Stomach (tissue), 9 donors: ENCODE results near the gene SNX19. TPM values are rescaled to one million over a fixed set of nuclear protein-coding genes. Genes with fewer than 3 reads are reported as not detected.

Experiments
- DNase-seq, 2 donors: peaks; one replicate each; pipeline versions ENCODE4 v3.0.0 to v3.0.0-alpha.2; 2013 to 2019
- H3K27ac ChIP-seq, 5 donors: fragments of 200-600 bp in 4 of 5; sonication (generic) in 4 of 5; one replicate each; pipeline ENCODE4 v1.5.1; 2013 to 2019; ENCODE audit warnings: mild to moderate bottlenecking in 1 of 5, moderate library complexity in 1 of 5
- H3K27me3 ChIP-seq, 3 donors: fragments of 200-600 bp; sonication (generic); one replicate each; pipeline ENCODE4 v1.5.1; 2017 to 2019; ENCODE audit warnings: mixed run types in 1 of 3
- H3K36me3 ChIP-seq, 4 donors: fragments of 200-600 bp; sonication (generic); 1 replicate in 3 of 4; 2 replicates in 1 of 4; pipeline ENCODE4 v1.5.1; 2016 to 2019
- H3K4me1 ChIP-seq, 4 donors: fragments of 200-600 bp; sonication (generic); one replicate each; pipeline ENCODE4 v1.5.1; 2016 to 2019
- H3K4me3 ChIP-seq, 4 donors: fragments of 200-600 bp; sonication (generic) in 3 of 4; one replicate each; pipeline ENCODE4 v1.5.1; 2016 to 2019; ENCODE audit warnings: mild to moderate bottlenecking in 1 of 4
- H3K9me3 ChIP-seq, 4 donors: fragments of 200-600 bp; sonication (generic); one replicate each; pipeline ENCODE4 v1.5.1; 2016 to 2019
- CTCF ChIP-seq, 7 experiments: fragments of 450-650 bp in 4 of 7; fragments of 200-600 bp in 3 of 7; sonication (generic) in 3 of 7; IDR thresholded peaks; one replicate each; pipeline ENCODE4 v1.5.1; 2016 to 2019; ENCODE audit warnings: antibody characterized with exemption in 7 of 7, control low read depth in 2 of 7, mild to moderate bottlenecking in 1 of 7
- EP300 ChIP-seq: sonication (generic); formaldehyde crosslinking; IDR thresholded peaks from one replicate; pipeline ENCODE4 v1.6.1; 2017; ENCODE audit warnings: antibody characterized with exemption
- POLR2A ChIP-seq, 4 donors: fragments of 450-650 bp; IDR thresholded peaks; one replicate each; pipeline ENCODE4 v1.6.1; 2016; ENCODE audit warnings: antibody characterized with exemption in 4 of 4, control low read depth in 2 of 4, mild to moderate bottlenecking in 1 of 4, moderate library complexity in 1 of 4
- POLR2AphosphoS5 ChIP-seq, 3 donors: sonication (generic); formaldehyde crosslinking; IDR thresholded peaks; one replicate each; pipeline ENCODE4 v1.6.1; 2016; ENCODE audit warnings: antibody characterized with exemption in 3 of 3
- WGBS, 5 donors: extraction: QIAGEN DNeasy Blood & Tissue Kit in 3 of 5; methylation state at CpG; one replicate each; pipeline versions ENCODE4 v1.1.5 to v1.1.7; 2013 to 2018; 5-methylcytosine and 5-hydroxymethylcytosine counted together
- intact Hi-C: fragments of 100-400 bp; cut with DNase I; formaldehyde crosslinking; loops from one replicate; pipeline ENCODE4 v1.15.1; 2023; ENCODE audit warnings: low total_unique reads
- polyA plus RNA-seq, 3 donors: library from polyadenylated mRNA; stranded (reverse); fragments of 200-250 nt; gene quantifications; one replicate each; pipeline ENCODE4 v1.2.3, GENCODE V29; 2013
- total RNA-seq, 5 donors: library from RNA; depleted of rRNA; stranded (reverse); fragments of >200 nt; gene quantifications; one replicate each; pipeline versions ENCODE4 v1.1.0 to v1.2.3, GENCODE V29; 2014 to 2016
- donor health status: healthy with polysubstance abuse.
- donor health status: Bipolar disorder and iron deficiency.
- donor health status: healthy.

The SNX19 gene
- total and polyA plus RNA-seq, 8 donors, result 8.7 to 173 (median 47.4) TPM

GRCh38 chr11:130871616-130872015, 44.7 kb downstream of the SNX19 start:
- no peak overlapping the region for H3K27ac ChIP-seq
- DNase-seq, result no peak
- no peak for TF ChIP-seq EP300
- TF ChIP-seq POLR2A (IDR thresholded peaks at IDR 0.05), result no peak
- no peak for TF ChIP-seq POLR2AphosphoS5 (IDR thresholded peaks at IDR 0.05)
- TF ChIP-seq CTCF (IDR thresholded peaks at IDR 0.05), result no peak
- H3K4me3 ChIP-seq, result no peak overlapping the region
- WGBS, 5 donors, result 31 to 49% (median 34%) methylated on average over 2 of the region's 2 CpGs
- no peaks in the 10 kb centered on the region for H3K9me3 ChIP-seq
- intact Hi-C loops, result no loop called here
- H3K27me3 ChIP-seq, result no peaks in the 10 kb centered on the region
- H3K4me1 ChIP-seq, result peaks cover 5 to 24% (median 11%) of the 10 kb centered on the region in 4 donors
- peaks cover 5 to 65% (median 57%) of the 10 kb centered on the region in 4 donors for H3K36me3 ChIP-seq

GRCh38 chr11:130868721-130869390, 47.4 kb downstream of the SNX19 start:
- no peak overlapping the region for H3K4me3 ChIP-seq
- no peak for DNase-seq
- no peaks in the 10 kb centered on the region for H3K27me3 ChIP-seq
- WGBS, 5 donors, result 69 to 90% (median 83%) methylated on average over 7 of the region's 7 CpGs
- intact Hi-C loops, result loop anchor here (10.0 kb wide), 1 partner anchor 654 kb away; no protein-coding TSS in a partner anchor
- no peak for TF ChIP-seq POLR2A (IDR thresholded peaks at IDR 0.05)
- no peak for TF ChIP-seq POLR2AphosphoS5 (IDR thresholded peaks at IDR 0.05)
- no peak for TF ChIP-seq CTCF (IDR thresholded peaks at IDR 0.05)
- TF ChIP-seq EP300, result no peak
- peaks cover 5 to 24% (median 11%) of the 10 kb centered on the region in 4 donors for H3K4me1 ChIP-seq
- no peaks in the 10 kb centered on the region for H3K9me3 ChIP-seq
- H3K27ac ChIP-seq, result no peak overlapping the region
- peaks cover 0 to 38% (median 29%) of the 10 kb centered on the region in 4 donors for H3K36me3 ChIP-seq

- 69 to 74% (median 72%) methylated on average over 8 of the region's 8 CpGs for WGBS, 5 donors
- H3K27me3 ChIP-seq, result no peaks in the 10 kb centered on the region
- DNase-seq, result no peak
Observed at GRCh38 chr11:130868086-130868710, 48.1 kb downstream of the SNX19 start.

More at GRCh38 chr11:130868086-130868710, 48.1 kb downstream of the SNX19 start:
- no peak overlapping the region for H3K4me3 ChIP-seq
- H3K36me3 ChIP-seq, result peaks cover 0 to 31% (median 24%) of the 10 kb centered on the region in 4 donors
- peaks cover 5 to 24% (median 11%) of the 10 kb centered on the region in 4 donors for H3K4me1 ChIP-seq
- no peak overlapping the region for H3K27ac ChIP-seq
- H3K9me3 ChIP-seq, result no peaks in the 10 kb centered on the region
- TF ChIP-seq POLR2A (IDR thresholded peaks at IDR 0.05), result no peak
- TF ChIP-seq CTCF (IDR thresholded peaks at IDR 0.05), result no peak
- TF ChIP-seq POLR2AphosphoS5 (IDR thresholded peaks at IDR 0.05), result no peak
- no peak for TF ChIP-seq EP300
- intact Hi-C loops, result loop anchor here (10.0 kb wide), 1 partner anchor 653 kb away; no protein-coding TSS in a partner anchor
